K562 (cell line): ENCODE results near the gene PLCB3. TPM values are rescaled to one million over a fixed set of nuclear protein-coding genes. Genes with fewer than 3 reads are reported as not detected.

ENCODE experiments used
- ARID2 ChIP-seq: fragments of 450-650 bp; IDR thresholded peaks from 2 replicates; pipeline ENCODE4 v1.6.1; 2017; ENCODE audit warnings: antibody characterized with exemption, mild to moderate bottlenecking
- CC2D1A ChIP-seq: fragments of 450-650 bp; IDR thresholded peaks from 2 replicates; pipeline ENCODE4 v1.6.1; 2017; ENCODE audit warnings: mild to moderate bottlenecking
- CCNT2 ChIP-seq: IDR thresholded peaks from 2 replicates; pipeline ENCODE4 v1.6.1; 2011; ENCODE audit warnings: borderline replicate concordance, low read depth, mild to moderate bottlenecking, moderate library complexity, mixed read lengths, low read length; ENCODE audit not compliant: insufficient read length; ENCODE audit errors: extremely low read depth
- DIDO1 ChIP-seq: fragments of 450-650 bp; IDR thresholded peaks from 2 replicates; pipeline ENCODE4 v1.6.1; 2016; ENCODE audit warnings: low read depth, missing biosample characterization, missing genetic modification characterization
- DNMT1 ChIP-seq: fragments of 450-650 bp; IDR thresholded peaks from 2 replicates; pipeline ENCODE4 v1.6.1; 2016; ENCODE audit warnings: antibody characterized with exemption, mild to moderate bottlenecking
- EP300 ChIP-seq: IDR thresholded peaks from 2 replicates; pipeline ENCODE4 v1.6.1; 2012; ENCODE audit warnings: low read length, improper control_type of control experiment
- ERF ChIP-seq: fragments of 450-650 bp; formaldehyde crosslinking; IDR thresholded peaks from 2 replicates; pipeline ENCODE4 v1.4.0; 2020; ENCODE audit warnings: mild to moderate bottlenecking, mixed read lengths
- ETS2 ChIP-seq: IDR thresholded peaks from 2 replicates; pipeline ENCODE4 v1.6.1; 2016; ENCODE audit warnings: borderline replicate concordance, missing genetic modification characterization, mild to moderate bottlenecking, moderate library complexity, missing compliant biosample characterization; ENCODE audit not compliant: poor library complexity, severe bottlenecking
- HEY1 ChIP-seq: fragments of 250-450 bp; sonication (Bioruptor Pico); IDR thresholded peaks from 2 replicates; pipeline ENCODE4 v1.5.0; 2020; ENCODE audit warnings: mild to moderate bottlenecking, moderate library complexity, borderline replicate concordance
- HIVEP1 ChIP-seq: fragments of 250-450 bp; sonication (Bioruptor Pico); IDR thresholded peaks from 2 replicates; pipeline ENCODE4 v1.4.0; 2020; ENCODE audit warnings: mild to moderate bottlenecking
- HNRNPLL ChIP-seq: fragments of 200-400 bp; formaldehyde crosslinking; IDR thresholded peaks from 2 replicates; pipeline ENCODE4 v1.6.1; 2017; ENCODE audit warnings: low read length, low read depth, mild to moderate bottlenecking; ENCODE audit not compliant: poor library complexity, severe bottlenecking
- MCM7 ChIP-seq, 2 experiments: fragments of 450-650 bp; IDR thresholded peaks; 2 replicates each; pipeline ENCODE4 v1.6.1; 2016 to 2018
- NEUROD1 ChIP-seq: fragments of 150-350 bp; IDR thresholded peaks from 2 replicates; pipeline ENCODE4 v1.6.1; 2014; ENCODE audit warnings: borderline replicate concordance, low read length, low read depth; ENCODE audit not compliant: partially characterized antibody
- PBX2 ChIP-seq, 2 experiments: IDR thresholded peaks in 1 of 2; conservative IDR thresholded peaks in 1 of 2; 2 replicates each; pipeline ENCODE4 v1.6.1; 2016; ENCODE audit warnings: low read depth in 2 of 2, mild to moderate bottlenecking in 1 of 2, missing compliant biosample characterization in 1 of 2, missing genetic modification characterization in 1 of 2, moderate library complexity in 1 of 2
- RBM22 ChIP-seq: fragments of 200-400 bp; formaldehyde crosslinking; IDR thresholded peaks from 2 replicates; pipeline ENCODE4 v1.6.1; 2018; ENCODE audit warnings: low read length, low read depth; ENCODE audit not compliant: poor library complexity, severe bottlenecking
- SMAD3 ChIP-seq: fragments of 450-650 bp; formaldehyde crosslinking; conservative IDR thresholded peaks from 2 replicates; pipeline ENCODE4 v1.4.0; 2020; ENCODE audit warnings: mild to moderate bottlenecking
- SREBF1 ChIP-seq: fragments of 150-350 bp; IDR thresholded peaks from 2 replicates; pipeline ENCODE4 v1.6.1; 2014; ENCODE audit warnings: antibody characterized with exemption, low read depth, low read length, borderline replicate concordance
- SRSF1 ChIP-seq: fragments of 200-400 bp; formaldehyde crosslinking; IDR thresholded peaks from 2 replicates; pipeline ENCODE4 v1.6.1; 2017; ENCODE audit warnings: mild to moderate bottlenecking, low read depth, low read length, moderate library complexity
- SRSF3 ChIP-seq: fragments of 200-400 bp; formaldehyde crosslinking; IDR thresholded peaks from 2 replicates; pipeline ENCODE4 v1.6.1; 2016; ENCODE audit warnings: mild to moderate bottlenecking, low read length, moderate library complexity; ENCODE audit not compliant: insufficient read depth
- TAF7 ChIP-seq: fragments of 450-650 bp; IDR thresholded peaks from 2 replicates; pipeline ENCODE4 v1.6.1; 2016; ENCODE audit warnings: missing genetic modification characterization, missing compliant biosample characterization
- TCF3 ChIP-seq: sonication (generic); formaldehyde crosslinking; IDR thresholded peaks from 2 replicates; pipeline ENCODE4 v1.4.0; 2020; ENCODE audit warnings: mild to moderate bottlenecking, missing genetic modification reagents
- TOE1 ChIP-seq, 2 experiments: fragments of 450-650 bp in 1 of 2; sonication (generic) in 1 of 2; formaldehyde crosslinking in 1 of 2; IDR thresholded peaks; 2 replicates each; pipeline versions ENCODE4 v1.7.1 to v1.8.0; 2016 to 2022; ENCODE audit warnings: borderline replicate concordance in 2 of 2, mild to moderate bottlenecking in 2 of 2, antibody characterized with exemption in 1 of 2, inconsistent platforms in 1 of 2, low read depth in 1 of 2, missing genetic modification reagents in 1 of 2, moderate library complexity in 1 of 2
- ZNF232 ChIP-seq: sonication (generic); formaldehyde crosslinking; IDR thresholded peaks from 2 replicates; pipeline ENCODE4 v1.8.0; 2022; ENCODE audit warnings: mild to moderate bottlenecking, missing genetic modification reagents
- ZNF655 ChIP-seq: fragments of 250-450 bp; sonication (Bioruptor Pico); IDR thresholded peaks from 2 replicates; pipeline ENCODE4 v1.5.0; 2021
- polyA plus RNA-seq, 8 experiments: library from polyadenylated mRNA; depleted of rRNA in 4 of 8; stranded (reverse) in 5 of 8; unstranded in 3 of 8; fragments of >200 nt; fragmentation: Nextera tagmentation in 2 of 8; fragmentation: Illumina TruSeq in 1 of 8; extraction: Ambion mirVana in 2 of 8; extraction: Trizol in 1 of 8; gene quantifications; 2 replicates each; pipeline versions ENCODE4 v1.2.1 to v1.2.3, GENCODE V29; 2011 to 2014; ENCODE audit warnings: inconsistent platforms in 1 of 8, missing spikeins in 1 of 8
- total RNA-seq, 7 experiments: library from RNA; depleted of rRNA in 6 of 7; stranded (reverse); fragments of >200 nt in 6 of 7; fragmentation: Illumina TruSeq in 2 of 7; extraction: Trizol in 2 of 7; gene quantifications; 2 replicates each; pipeline versions ENCODE4 v1.2.1 to v1.2.3, GENCODE V29; 2011 to 2021; ENCODE audit warnings: low replicate concordance in 1 of 7

PLCB3 gene
- total and polyA plus RNA-seq, 9 of the 15 experiments (the other 6 are each of a cell fraction or from before 2014, with no cell fraction given): 0.31 to 44.8 (median 14.6) TPM

- TF ChIP-seq SRSF1: no peak
- TF ChIP-seq DNMT1: no peak
- TF ChIP-seq ZNF232: peak; percentile 16; the same call in 1 of the 2 replicates
- peak; percentile 45; the same call in 1 of the 2 replicates for TF ChIP-seq SRSF3
- no peak for TF ChIP-seq HIVEP1 (CRISPR knock-in tag)
- 0 out of 2 replicates have a peak, but pooled peaks have one; percentile 31 for TF ChIP-seq ZNF655
- TF ChIP-seq HEY1: peak; percentile 75; the same call in 1 of the 2 replicates
- TF ChIP-seq HNRNPLL: no peak
- no peak for TF ChIP-seq PBX2 (CRISPR knock-in tag; IDR thresholded peaks at IDR 0.05; ENCODE audit: low read depth)
- TF ChIP-seq PBX2 (tag; conservative IDR thresholded peaks at IDR 0.05; ENCODE audit: low read depth): no peak
- TF ChIP-seq TCF3: no peak
- TF ChIP-seq ARID2: no peak
- no peak for TF ChIP-seq TAF7 (tag)
- TF ChIP-seq EP300: no peak; the same call in 1 of the 2 replicates
- no peak for TF ChIP-seq DIDO1 (tag)
- TF ChIP-seq ERF (CRISPR knock-in tag): no peak; the same call in 1 of the 2 replicates
- no peak for TF ChIP-seq TOE1 (IDR thresholded peaks at IDR 0.05; ENCODE audit: borderline replicate concordance)
- no peak for TF ChIP-seq TOE1 (CRISPR knock-in tag; IDR thresholded peaks at IDR 0.05; ENCODE audit: borderline replicate concordance, low read depth)
- TF ChIP-seq MCM7 (IDR thresholded peaks at IDR 0.05): no peak
- no peak for TF ChIP-seq SMAD3 (CRISPR knock-in tag)
- no peak for TF ChIP-seq ETS2 (tag)
- TF ChIP-seq CCNT2: no peak
- no peak for TF ChIP-seq RBM22
- TF ChIP-seq CC2D1A: no peak
- TF ChIP-seq SREBF1: no peak
- no peak for TF ChIP-seq NEUROD1
Measured at GRCh38 chr11:64268893-64269539, 17.7 kb downstream of the PLCB3 start (continued).
